ENCODE measurements around the gene OR13A1. TPM values are rescaled to one million over a fixed set of nuclear protein-coding genes. Genes with fewer than 3 reads are reported as not detected.

The OR13A1 gene
- total RNA-seq, 4 donors from 2014 or later: not detected

DNA sequence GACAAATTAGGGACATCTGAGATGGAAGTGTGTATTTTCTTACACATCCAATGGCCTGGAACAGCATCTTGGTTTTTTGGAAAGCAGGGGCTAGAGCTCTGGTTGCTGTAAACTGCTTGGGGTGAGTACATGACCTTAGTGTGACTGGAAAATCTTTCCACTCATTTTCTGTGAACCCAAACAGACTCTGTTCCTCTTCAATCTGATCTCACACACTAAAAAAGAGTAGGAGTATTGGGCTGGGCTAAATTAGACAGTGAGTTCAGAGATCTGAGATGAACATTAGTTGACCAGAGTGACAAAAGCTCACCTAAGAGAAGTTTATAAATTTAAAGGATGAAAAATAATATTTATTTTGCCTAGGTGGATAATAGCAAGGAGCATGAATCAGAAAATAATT is 59.2 kb downstream of the OR13A1 start:
- no peak for DNase-seq (ENCODE audit: low spot score)
- TF ChIP-seq, protein P1, sequence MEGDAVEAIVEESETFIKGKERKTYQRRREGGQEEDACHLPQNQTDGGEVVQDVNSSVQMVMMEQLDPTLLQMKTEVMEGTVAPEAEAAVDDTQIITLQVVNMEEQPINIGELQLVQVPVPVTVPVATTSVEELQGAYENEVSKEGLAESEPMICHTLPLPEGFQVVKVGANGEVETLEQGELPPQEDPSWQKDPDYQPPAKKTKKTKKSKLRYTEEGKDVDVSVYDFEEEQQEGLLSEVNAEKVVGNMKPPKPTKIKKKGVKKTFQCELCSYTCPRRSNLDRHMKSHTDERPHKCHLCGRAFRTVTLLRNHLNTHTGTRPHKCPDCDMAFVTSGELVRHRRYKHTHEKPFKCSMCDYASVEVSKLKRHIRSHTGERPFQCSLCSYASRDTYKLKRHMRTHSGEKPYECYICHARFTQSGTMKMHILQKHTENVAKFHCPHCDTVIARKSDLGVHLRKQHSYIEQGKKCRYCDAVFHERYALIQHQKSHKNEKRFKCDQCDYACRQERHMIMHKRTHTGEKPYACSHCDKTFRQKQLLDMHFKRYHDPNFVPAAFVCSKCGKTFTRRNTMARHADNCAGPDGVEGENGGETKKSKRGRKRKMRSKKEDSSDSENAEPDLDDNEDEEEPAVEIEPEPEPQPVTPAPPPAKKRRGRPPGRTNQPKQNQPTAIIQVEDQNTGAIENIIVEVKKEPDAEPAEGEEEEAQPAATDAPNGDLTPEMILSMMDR (IDR thresholded peaks at IDR 0.05): no peak
- no peak for ATAC-seq (ENCODE audit: low FRiP score)

DNA sequence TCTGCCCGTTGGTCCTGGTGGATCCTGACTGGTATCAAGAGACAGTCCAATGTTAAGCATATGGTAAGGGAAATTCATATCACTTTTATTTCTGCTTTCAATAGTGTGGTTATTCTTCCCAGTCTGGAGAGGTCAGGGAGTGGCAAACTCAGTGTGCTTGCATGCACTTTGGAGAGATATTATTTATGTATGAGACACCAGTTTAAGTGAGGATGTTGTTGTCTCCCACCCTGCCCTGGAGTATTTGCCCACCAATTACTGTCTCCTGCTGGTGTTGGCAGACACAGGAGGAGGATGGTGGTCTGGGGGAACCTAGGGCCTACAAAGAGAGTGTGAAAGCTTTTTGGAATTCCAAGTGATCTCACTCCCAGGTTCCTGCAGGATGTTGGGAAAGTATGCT is 59.7 kb downstream of the OR13A1 start:
- DNase-seq (ENCODE audit: low spot score) (no peak), ATAC-seq (ENCODE audit: low FRiP score) (no peak)
- TF ChIP-seq, protein P1 (IDR thresholded peaks at IDR 0.05): no peak

DNA sequence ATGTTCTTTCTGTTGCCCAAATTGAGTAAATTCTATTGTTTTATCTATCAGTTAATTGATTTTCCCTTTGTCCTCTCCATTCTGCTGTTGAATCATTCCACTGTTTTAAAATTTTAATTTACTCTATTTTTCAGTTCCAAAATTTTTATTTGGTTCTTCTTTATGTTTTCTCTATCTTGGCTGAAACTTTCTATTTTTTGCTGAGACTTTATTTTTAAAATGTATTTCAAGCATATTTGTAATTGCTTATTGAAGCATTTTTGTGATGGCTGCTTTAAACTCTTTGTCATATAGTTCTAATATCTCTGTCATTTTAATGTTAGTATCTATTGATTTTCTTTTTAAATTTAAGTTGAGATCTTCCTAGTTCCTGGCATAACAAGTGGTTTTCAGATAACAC is 60.5 kb downstream of the OR13A1 start:
- ATAC-seq (ENCODE audit: low FRiP score) (no peak), DNase-seq (ENCODE audit: low spot score) (no peak)
- TF ChIP-seq, protein P1 (IDR thresholded peaks at IDR 0.05): no peak

DNA sequence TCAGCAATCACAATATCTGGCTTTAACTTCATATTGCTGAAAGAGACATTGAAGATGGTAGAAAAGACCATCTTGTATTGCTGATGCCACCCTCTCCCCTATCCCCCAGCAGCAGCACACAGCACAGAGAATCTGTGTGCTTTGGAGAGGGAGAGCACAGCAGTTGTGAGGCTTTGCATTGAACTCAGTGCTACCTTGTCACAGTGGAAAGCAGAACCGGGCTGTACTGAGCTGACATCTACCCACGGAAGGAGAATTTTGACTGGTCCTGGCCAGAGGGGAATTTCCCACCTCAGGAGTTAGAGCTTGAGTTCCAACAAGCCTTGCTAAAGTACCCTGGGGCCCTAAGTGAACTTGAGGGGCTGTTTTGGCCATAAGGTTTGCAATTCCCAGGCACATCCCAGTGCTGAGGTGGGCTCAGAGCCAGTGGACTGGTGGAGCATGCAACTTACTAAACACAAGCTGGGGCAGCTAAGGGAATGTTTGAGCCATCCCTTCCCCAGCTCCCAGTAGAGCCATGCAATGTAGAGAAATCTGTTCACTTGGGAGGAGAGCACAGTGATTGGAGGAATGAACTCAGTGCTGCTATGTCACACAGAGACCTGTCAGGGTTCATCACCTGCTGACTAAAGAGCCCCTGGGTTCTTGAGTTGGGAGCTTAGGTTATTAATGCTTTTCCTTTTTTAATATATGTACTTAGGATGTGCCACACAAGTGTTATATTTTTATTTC is 62.1 kb downstream of the OR13A1 start:
- no peak for ATAC-seq (ENCODE audit: low FRiP score)
- no peak for DNase-seq (ENCODE audit: low spot score)
- TF ChIP-seq, protein P1 (IDR thresholded peaks at IDR 0.05): no peak

Other genes with a start within 250 kb of the OR13A1 start
- gene ALOX5, start 58.6 kb upstream of the OR13A1 start, total RNA-seq: 100 to 1,000 TPM in 2 of 4 donors, 10 to 100 TPM in 2; 40.6 to 153 (median 78.0) TPM